Measurements from ENCODE around the gene PHC2.

The PHC2 gene

GRCh38 chr1:33286451-33287185, 144.3 kb downstream of the PHC2 start:
- no peak for DNase-seq

- no peak for DNase-seq
These were observed 146.8 kb downstream of the PHC2 start for GRCh38 chr1:33284049-33284448.

GRCh38 chr1:33282791-33283190, 148.1 kb downstream of the PHC2 start:
- no peak for DNase-seq

- no peak for DNase-seq
These were observed 149.2 kb downstream of the PHC2 start for GRCh38 chr1:33281554-33282303.

- DNase-seq, result no peak
These were observed 150.7 kb downstream of the PHC2 start for GRCh38 chr1:33280091-33280661.

GRCh38 chr1:33277488-33278084, 153.3 kb downstream of the PHC2 start:
- DNase-seq, result no peak

- DNase-seq, result no peak
These were observed 154.2 kb downstream of the PHC2 start for GRCh38 chr1:33276573-33277298.

GRCh38 chr1:33275706-33276572, 155.0 kb downstream of the PHC2 start:
- DNase-seq, result no peak

- DNase-seq, result no peak
These were observed 155.7 kb downstream of the PHC2 start for GRCh38 chr1:33275195-33275594.

- DNase-seq, result no peak
These were observed 156.4 kb downstream of the PHC2 start for GRCh38 chr1:33274446-33274845.

GRCh38 chr1:33273961-33274371, 156.9 kb downstream of the PHC2 start:
- DNase-seq, result no peak
